Measurements from ENCODE around the gene SPINK4.

DNA sequence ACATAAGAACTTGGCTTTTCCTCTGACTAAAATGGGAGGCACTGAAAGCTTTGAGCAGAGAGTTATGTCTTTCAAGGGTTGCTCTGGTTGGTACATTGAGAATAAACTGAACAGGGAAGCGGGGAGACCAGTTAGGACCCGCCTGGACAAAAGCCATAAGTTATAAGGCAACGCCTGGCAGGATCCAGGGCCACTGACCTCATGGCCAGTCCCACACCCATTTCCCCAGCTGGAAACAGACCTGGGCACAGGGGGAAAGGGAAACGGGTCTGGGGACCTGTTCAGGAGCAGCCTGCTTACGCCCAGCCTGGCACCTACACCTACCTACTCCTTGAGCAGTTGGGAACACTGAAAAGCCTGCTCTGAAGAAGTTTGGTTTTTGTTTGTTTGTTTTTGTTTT lies 1.3 kb downstream of the SPINK4 start:
- TF ChIP-seq POLR2AphosphoS5 (IDR thresholded peaks at IDR 0.05; ENCODE audit: low read depth, low read length) (no peak), POLR2A (IDR thresholded peaks at IDR 0.05; ENCODE audit: low read depth, low read length) (no peak), TAF1 (IDR thresholded peaks at IDR 0.05; ENCODE audit: borderline replicate concordance, low read depth, low read length) (no peak)

Data from GM12892 (cell line).